A549 (cell line): ENCODE results near the gene FAAP100.

Source experiments
- CTCF ChIP-seq: fragments of >200 bp; sonication (Bioruptor Twin); formaldehyde crosslinking; IDR thresholded peaks from 3 replicates; pipeline ENCODE4 v1.5.1; 2016
- EP300 ChIP-seq, 2 experiments: fragments of >200 bp; sonication (Bioruptor Twin); formaldehyde crosslinking; IDR thresholded peaks; 2 replicates in 1 of 2; 3 replicates in 1 of 2; pipeline ENCODE4 v1.6.1; 2016 to 2017
- ESRRA ChIP-seq: fragments of 150-350 bp; IDR thresholded peaks from 2 replicates; pipeline ENCODE4 v1.6.1; 2014; ENCODE audit warnings: mild to moderate bottlenecking, low read length, borderline replicate concordance
- HMGXB4 ChIP-seq: fragments of 250-450 bp; sonication (Bioruptor Pico); IDR thresholded peaks from 2 replicates; pipeline ENCODE4 v1.5.0; 2021; ENCODE audit warnings: mild to moderate bottlenecking, moderate library complexity, borderline replicate concordance
- JUNB ChIP-seq: fragments of >200 bp; sonication (Bioruptor Twin); formaldehyde crosslinking; IDR thresholded peaks from 2 replicates; pipeline ENCODE4 v1.6.1; 2016
- POLR2A ChIP-seq: IDR thresholded peaks from 2 replicates; pipeline ENCODE4 v1.6.1; 2012; ENCODE audit warnings: mild to moderate bottlenecking, low read length
- RAD21 ChIP-seq, 2 experiments: fragments of >200 bp in 1 of 2; sonication (Bioruptor Twin) in 1 of 2; formaldehyde crosslinking in 1 of 2; IDR thresholded peaks in 1 of 2; conservative IDR thresholded peaks in 1 of 2; 2 replicates in 1 of 2; 3 replicates in 1 of 2; pipeline ENCODE4 v1.6.1; 2012 to 2018; ENCODE audit warnings: inconsistent platforms in 1 of 2
- RARB ChIP-seq: fragments of 250-450 bp; sonication (Bioruptor Pico); IDR thresholded peaks from 2 replicates; pipeline ENCODE4 v1.8.0; 2021; ENCODE audit warnings: mild to moderate bottlenecking, moderate library complexity
- RCOR1 ChIP-seq: fragments of 150-350 bp; IDR thresholded peaks from 2 replicates; pipeline ENCODE4 v1.6.1; 2014; ENCODE audit warnings: antibody characterized with exemption, low read length, low read depth
- SMC3 ChIP-seq: fragments of >200 bp; sonication (Bioruptor Twin); formaldehyde crosslinking; IDR thresholded peaks from 3 replicates; pipeline ENCODE4 v1.6.1; 2018; ENCODE audit warnings: inconsistent platforms
- TP53 ChIP-seq: fragments of 250-450 bp; sonication (Bioruptor Pico); IDR thresholded peaks from 2 replicates; pipeline ENCODE4 v1.5.0; 2021; ENCODE audit warnings: mild to moderate bottlenecking, moderate library complexity
- ZFP36 ChIP-seq: fragments of 450-650 bp; IDR thresholded peaks from 2 replicates; pipeline ENCODE4 v1.6.1; 2014; ENCODE audit warnings: borderline replicate concordance; ENCODE audit not compliant: partially characterized antibody

GRCh38 chr17:81513372-81513752 lies 38.8 kb downstream of the FAAP100 start:
- TF ChIP-seq CTCF, result no peak
- no peak for TF ChIP-seq RCOR1
- no peak for TF ChIP-seq JUNB
- TF ChIP-seq EP300 (IDR thresholded peaks at IDR 0.05), result no peak
- no peak for TF ChIP-seq SMC3
- no peak; the same call in 1 of the 2 replicates for TF ChIP-seq HMGXB4 (CRISPR knock-in tag)
- no peak for TF ChIP-seq RAD21 (conservative IDR thresholded peaks at IDR 0.05 in 1 of 2, IDR thresholded peaks at IDR 0.05 in 1 of 2)
- no peak for TF ChIP-seq ESRRA
- TF ChIP-seq POLR2A, result no peak; the same call in 1 of the 2 replicates
- no peak for TF ChIP-seq ZFP36
- TF ChIP-seq TP53 (CRISPR knock-in tag), result 0 out of 2 replicates have a peak, but pooled peaks have one; percentile 30
- peak; percentile 25; the same call in 1 of the 2 replicates for TF ChIP-seq RARB (CRISPR knock-in tag)
